ENCODE measurements around the gene DNAJC16. TPM values are rescaled to one million over a fixed set of nuclear protein-coding genes. Genes with fewer than 3 reads are reported as not detected.

The DNAJC16 gene
- total and polyA plus RNA-seq, 2 of the 4 experiments (the other 2 are of a cell fraction) = 8.0 to 13.1 TPM

DNA sequence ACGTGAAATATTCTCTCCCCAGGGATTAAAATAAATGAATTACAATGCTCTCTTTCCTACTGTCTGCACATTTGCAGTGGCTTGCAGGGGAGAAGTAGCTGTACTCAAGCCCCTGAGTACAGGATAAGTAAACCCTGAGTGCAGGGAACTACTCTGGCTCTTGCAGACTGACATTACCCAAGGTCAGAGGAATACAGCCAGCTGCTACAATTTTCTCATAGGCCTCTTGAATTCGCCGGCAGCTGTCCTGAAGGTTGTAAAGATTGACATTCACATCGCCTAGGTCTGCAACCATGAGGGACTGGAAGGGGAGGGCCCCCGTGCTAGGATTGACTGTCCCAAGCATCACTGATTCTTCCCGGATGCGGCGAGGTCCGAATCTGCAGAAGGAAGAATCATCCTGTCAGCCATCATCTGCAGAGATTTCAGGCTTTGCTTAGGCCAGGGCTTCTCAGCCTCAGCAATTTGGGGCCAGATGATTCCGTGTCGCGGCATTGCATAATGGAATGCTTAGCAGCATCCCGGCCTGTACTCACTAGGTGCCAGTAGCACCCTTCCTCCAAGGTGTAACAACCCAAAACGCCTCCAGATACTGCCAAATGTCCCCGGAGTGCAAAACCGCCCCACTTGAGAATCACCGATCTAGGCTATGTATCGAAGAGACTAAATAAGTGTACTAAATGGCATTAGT is 56.5 kb downstream of the DNAJC16 start:
- ChIA-PET POLR2A (ENCODE audit: unreplicated experiment) (no interaction called here), CTCF (interaction anchor here (0.5 to 0.6 kb wide), 2 partner anchors 88 to 457 kb away, joined by 3 to 4 read pairs; no protein-coding TSS in a partner anchor)
- Histone ChIP-seq H3K9me1 (ENCODE audit: insufficient read depth, low read length) (no peaks in the 10 kb centered on the region), H3K36me3 (ENCODE audit: control insufficient read depth, insufficient read depth, low read length) (no peaks in the 10 kb centered on the region), H3K4me1 (ENCODE audit: control insufficient read depth, insufficient read depth, low read length) (no peaks in the 10 kb centered on the region), H4K91ac (ENCODE audit: insufficient read depth, low read depth, low read length) (no peak overlapping the region), H3K56ac (ENCODE audit: extremely low read depth, insufficient read depth, low read length) (no peak overlapping the region), H2AFZ (replicated peaks; ENCODE audit: low read length, poor library complexity) (peak overlapping the region; percentile 10), H2AK9ac (replicated peaks; ENCODE audit: low read depth, low read length, poor library complexity) (no peak overlapping the region), H3K4me3 (ENCODE audit: insufficient read depth, low read depth, low read length) (no peak overlapping the region), H3K9me3 (ENCODE audit: control insufficient read depth, insufficient read depth, low read length) (no peaks in the 10 kb centered on the region; the same call in 1 of the 2 replicates), H2BK15ac (ENCODE audit: low read depth, low read length) (no peak overlapping the region), H3K79me1 (ENCODE audit: low read depth in 1 of 2, low read length in 2 of 2) (no peaks in the 10 kb centered on the region), H3K18ac (ENCODE audit: low read depth, low read length) (no peak overlapping the region), H2BK20ac (ENCODE audit: low read depth, low read length) (no peak overlapping the region), H3K27me3 (ENCODE audit: control insufficient read depth, insufficient read depth, low read length) (no peaks in the 10 kb centered on the region; the same call in 1 of the 2 replicates), H3K23ac (ENCODE audit: low read depth, low read length) (no peak overlapping the region), H4K5ac (ENCODE audit: low read depth, low read length) (no peak overlapping the region), H3K4me2 (ENCODE audit: low read depth, low read length) (no peak overlapping the region), H3K14ac (replicated peaks; ENCODE audit: low read depth, low read length) (no peak overlapping the region), H4K20me1 (ENCODE audit: insufficient read depth, low read length) (no peaks in the 10 kb centered on the region), H3K27ac (ENCODE audit: insufficient read depth, low read length) (no peak overlapping the region), H3K9ac (ENCODE audit: low read depth, low read length) (no peak overlapping the region), H2BK120ac (ENCODE audit: low read depth, low read length) (no peak overlapping the region), H2AK5ac (ENCODE audit: low read depth, low read length) (no peak overlapping the region), H3K4ac (ENCODE audit: low read depth, low read length) (no peak overlapping the region), H2BK5ac (ENCODE audit: low read depth, low read length, poor library complexity, severe bottlenecking) (no peak overlapping the region), H4K8ac (ENCODE audit: low read depth in 2 of 2, low read length in 2 of 2) (no peak overlapping the region)
- DNase-seq (no peak), ATAC-seq (ENCODE audit: low read depth) (no peak)
- BruUV-seq (replicated peaks) = no TSS peak
- in situ Hi-C loops (cut with MboI; ENCODE audit: low sequenced_read_pairs) = no loop called here
- TF ChIP-seq, protein P1, sequence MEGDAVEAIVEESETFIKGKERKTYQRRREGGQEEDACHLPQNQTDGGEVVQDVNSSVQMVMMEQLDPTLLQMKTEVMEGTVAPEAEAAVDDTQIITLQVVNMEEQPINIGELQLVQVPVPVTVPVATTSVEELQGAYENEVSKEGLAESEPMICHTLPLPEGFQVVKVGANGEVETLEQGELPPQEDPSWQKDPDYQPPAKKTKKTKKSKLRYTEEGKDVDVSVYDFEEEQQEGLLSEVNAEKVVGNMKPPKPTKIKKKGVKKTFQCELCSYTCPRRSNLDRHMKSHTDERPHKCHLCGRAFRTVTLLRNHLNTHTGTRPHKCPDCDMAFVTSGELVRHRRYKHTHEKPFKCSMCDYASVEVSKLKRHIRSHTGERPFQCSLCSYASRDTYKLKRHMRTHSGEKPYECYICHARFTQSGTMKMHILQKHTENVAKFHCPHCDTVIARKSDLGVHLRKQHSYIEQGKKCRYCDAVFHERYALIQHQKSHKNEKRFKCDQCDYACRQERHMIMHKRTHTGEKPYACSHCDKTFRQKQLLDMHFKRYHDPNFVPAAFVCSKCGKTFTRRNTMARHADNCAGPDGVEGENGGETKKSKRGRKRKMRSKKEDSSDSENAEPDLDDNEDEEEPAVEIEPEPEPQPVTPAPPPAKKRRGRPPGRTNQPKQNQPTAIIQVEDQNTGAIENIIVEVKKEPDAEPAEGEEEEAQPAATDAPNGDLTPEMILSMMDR (conservative IDR thresholded peaks at IDR 0.05; ENCODE audit: low read depth, low read length) = no peak
- TF ChIP-seq POLR2A (IDR thresholded peaks at IDR 0.05; ENCODE audit: low read depth, low read length) (no peak), MXI1 (IDR thresholded peaks at IDR 0.05; ENCODE audit: borderline replicate concordance, low read depth, low read length) (no peak), SMC3 (IDR thresholded peaks at IDR 0.05; ENCODE audit: low read depth, low read length) (no peak), NFE2L2 (IDR thresholded peaks at IDR 0.05; ENCODE audit: low read depth, low read length) (no peak), CHD1 (IDR thresholded peaks at IDR 0.05; ENCODE audit: low read depth, low read length) (no peak), BHLHE40 (IDR thresholded peaks at IDR 0.05; ENCODE audit: low read depth, low read length) (no peak), RAD21 (IDR thresholded peaks at IDR 0.05; ENCODE audit: low read length) (no peak), MAZ (IDR thresholded peaks at IDR 0.05; ENCODE audit: borderline replicate concordance, low read depth, low read length) (no peak), MAFK (IDR thresholded peaks at IDR 0.05; ENCODE audit: low read depth, low read length) (no peak), RCOR1 (IDR thresholded peaks at IDR 0.05; ENCODE audit: insufficient replicate concordance, low read length) (no peak), FOS (IDR thresholded peaks at IDR 0.05; ENCODE audit: low read depth, low read length) (no peak), RFX5 (IDR thresholded peaks at IDR 0.05; ENCODE audit: low read depth, low read length) (no peak), CEBPB (IDR thresholded peaks at IDR 0.05; ENCODE audit: low read depth, low read length) (no peak)
- TF ChIP-seq, protein P2, sequence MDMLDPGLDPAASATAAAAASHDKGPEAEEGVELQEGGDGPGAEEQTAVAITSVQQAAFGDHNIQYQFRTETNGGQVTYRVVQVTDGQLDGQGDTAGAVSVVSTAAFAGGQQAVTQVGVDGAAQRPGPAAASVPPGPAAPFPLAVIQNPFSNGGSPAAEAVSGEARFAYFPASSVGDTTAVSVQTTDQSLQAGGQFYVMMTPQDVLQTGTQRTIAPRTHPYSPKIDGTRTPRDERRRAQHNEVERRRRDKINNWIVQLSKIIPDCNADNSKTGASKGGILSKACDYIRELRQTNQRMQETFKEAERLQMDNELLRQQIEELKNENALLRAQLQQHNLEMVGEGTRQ (IDR thresholded peaks at IDR 0.05; ENCODE audit: low read depth, low read length) = no peak
- TF ChIP-seq, protein P3, sequence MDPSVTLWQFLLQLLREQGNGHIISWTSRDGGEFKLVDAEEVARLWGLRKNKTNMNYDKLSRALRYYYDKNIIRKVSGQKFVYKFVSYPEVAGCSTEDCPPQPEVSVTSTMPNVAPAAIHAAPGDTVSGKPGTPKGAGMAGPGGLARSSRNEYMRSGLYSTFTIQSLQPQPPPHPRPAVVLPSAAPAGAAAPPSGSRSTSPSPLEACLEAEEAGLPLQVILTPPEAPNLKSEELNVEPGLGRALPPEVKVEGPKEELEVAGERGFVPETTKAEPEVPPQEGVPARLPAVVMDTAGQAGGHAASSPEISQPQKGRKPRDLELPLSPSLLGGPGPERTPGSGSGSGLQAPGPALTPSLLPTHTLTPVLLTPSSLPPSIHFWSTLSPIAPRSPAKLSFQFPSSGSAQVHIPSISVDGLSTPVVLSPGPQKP (IDR thresholded peaks at IDR 0.05; ENCODE audit: borderline replicate concordance, low read depth, low read length) = no peak
- intact Hi-C loops (cut with micrococcal nuclease) = no loop called here
- dilution Hi-C loops (cut with HindIII; ENCODE audit: low sequenced_read_pairs, unreplicated experiment) = no loop called here
- WGBS, 2 experiments (ENCODE audit: extremely low coverage in 2 of 2, insufficient read length in 1 of 2) = 88% methylated on average over 7 of the region's 18 CpGs; no CpG with 5 or more reads in 1 of the 2 experiments

Measured in IMR-90 (cell line).